Dermis blood vessel endothelial cell (primary cell): ENCODE data around the gene C1orf226. TPM values are rescaled to one million over a fixed set of nuclear protein-coding genes. Genes with fewer than 3 reads are reported as not detected.

Experiments
- DNase-seq: peaks from one replicate; pipeline ENCODE4 v3.0.0; 2010
- total RNA-seq: library from RNA; depleted of rRNA; stranded (reverse); fragments of >200 nt; gene quantifications from 2 replicates; pipeline ENCODE4 v1.2.3, GENCODE V29; 2014

C1orf226 gene
- total RNA-seq, 1 donor from 2014 or later, result 0.34 TPM

DNA sequence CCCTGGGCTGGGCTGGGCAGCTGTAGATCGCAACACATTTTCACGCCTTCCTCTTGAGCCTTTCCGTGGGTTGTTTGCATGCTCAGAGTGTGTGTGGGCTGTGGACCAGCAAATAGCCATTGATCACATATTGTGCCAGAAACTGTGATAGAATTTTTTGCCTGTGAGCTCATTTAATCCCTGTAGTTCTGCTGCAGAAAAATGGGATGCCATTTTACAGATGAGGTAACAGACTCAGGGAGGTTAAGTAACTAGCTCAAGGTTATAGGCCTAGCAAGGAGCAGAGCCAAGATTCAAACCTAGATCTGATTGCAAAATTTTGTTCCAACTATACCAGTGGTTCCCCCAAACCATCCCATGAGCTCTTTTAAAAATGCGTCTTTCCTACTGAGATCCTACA, 15.4 kb upstream of the C1orf226 start:
- no peak for DNase-seq

DNA sequence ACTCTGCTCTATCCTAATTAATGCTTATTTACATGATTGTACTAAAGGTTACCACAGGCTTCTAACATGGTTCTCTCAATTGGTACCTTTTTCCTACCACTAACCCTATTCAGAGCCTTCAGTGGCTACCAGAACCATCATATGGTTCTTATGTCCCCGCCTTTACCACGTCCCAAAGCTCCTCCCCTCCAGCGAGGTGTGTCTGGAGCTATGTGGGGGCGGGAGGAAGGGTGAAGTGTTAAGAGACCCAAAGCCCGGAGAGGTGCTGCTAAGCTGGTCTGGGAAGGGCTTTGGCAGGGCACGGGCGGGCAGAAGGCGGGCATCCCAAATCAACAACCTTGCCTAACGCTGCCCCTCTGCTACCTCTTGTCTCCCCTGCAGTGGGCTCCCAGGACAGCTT, 14.9 kb upstream of the C1orf226 start:
- DNase-seq, result no peak

GRCh38 chr1:162367073-162367472, 14.5 kb upstream of the C1orf226 start:
- peak; percentile 30 for DNase-seq

- DNase-seq, result no peak
Measured at GRCh38 chr1:162367772-162368171, 13.8 kb upstream of the C1orf226 start.

GRCh38 chr1:162368451-162368850, 13.1 kb upstream of the C1orf226 start:
- no peak for DNase-seq

GRCh38 chr1:162369571-162369970, 12.0 kb upstream of the C1orf226 start:
- DNase-seq, result no peak

DNA sequence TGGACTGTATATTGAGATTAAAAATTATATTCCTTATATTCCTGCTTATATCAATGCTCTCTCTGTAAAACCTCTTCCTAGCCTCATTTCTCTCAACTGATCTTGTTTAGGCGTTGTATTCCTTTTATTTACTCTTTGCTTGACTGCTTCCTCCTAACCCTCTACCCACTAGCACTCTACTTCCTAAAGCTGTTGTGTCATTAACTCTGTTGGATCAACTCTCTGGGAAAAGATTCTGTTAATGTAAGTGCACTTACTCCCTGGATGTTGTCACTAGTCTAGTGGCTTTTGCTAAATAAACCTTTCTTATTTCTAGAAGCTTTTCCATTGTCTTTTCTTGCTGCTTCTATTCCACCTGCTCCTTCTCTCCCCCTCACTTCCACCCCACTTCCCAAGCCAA, 11.4 kb upstream of the C1orf226 start:
- DNase-seq, result no peak

DNA sequence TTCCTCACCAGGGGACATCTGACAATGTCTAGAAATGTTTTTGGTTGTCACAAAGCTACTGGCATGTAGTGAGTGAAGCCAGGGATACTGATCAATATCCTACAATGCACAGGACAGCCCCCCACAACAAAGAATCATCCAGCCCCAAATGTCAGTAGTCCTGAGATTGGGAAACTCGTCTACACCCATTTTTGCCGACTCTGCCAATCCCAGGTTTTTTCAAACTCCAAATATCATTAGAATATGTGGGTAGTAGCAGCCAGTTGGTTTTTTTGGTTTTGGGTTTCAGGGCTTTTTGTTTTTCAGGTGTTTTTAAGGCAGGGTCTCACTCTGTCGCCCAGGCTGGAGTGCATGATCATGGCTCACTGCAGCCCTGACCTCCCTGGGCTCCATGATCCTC, 10.8 kb upstream of the C1orf226 start:
- DNase-seq, result no peak

- no peak for DNase-seq
Measured at GRCh38 chr1:162371611-162372010, 9.9 kb upstream of the C1orf226 start.

DNA sequence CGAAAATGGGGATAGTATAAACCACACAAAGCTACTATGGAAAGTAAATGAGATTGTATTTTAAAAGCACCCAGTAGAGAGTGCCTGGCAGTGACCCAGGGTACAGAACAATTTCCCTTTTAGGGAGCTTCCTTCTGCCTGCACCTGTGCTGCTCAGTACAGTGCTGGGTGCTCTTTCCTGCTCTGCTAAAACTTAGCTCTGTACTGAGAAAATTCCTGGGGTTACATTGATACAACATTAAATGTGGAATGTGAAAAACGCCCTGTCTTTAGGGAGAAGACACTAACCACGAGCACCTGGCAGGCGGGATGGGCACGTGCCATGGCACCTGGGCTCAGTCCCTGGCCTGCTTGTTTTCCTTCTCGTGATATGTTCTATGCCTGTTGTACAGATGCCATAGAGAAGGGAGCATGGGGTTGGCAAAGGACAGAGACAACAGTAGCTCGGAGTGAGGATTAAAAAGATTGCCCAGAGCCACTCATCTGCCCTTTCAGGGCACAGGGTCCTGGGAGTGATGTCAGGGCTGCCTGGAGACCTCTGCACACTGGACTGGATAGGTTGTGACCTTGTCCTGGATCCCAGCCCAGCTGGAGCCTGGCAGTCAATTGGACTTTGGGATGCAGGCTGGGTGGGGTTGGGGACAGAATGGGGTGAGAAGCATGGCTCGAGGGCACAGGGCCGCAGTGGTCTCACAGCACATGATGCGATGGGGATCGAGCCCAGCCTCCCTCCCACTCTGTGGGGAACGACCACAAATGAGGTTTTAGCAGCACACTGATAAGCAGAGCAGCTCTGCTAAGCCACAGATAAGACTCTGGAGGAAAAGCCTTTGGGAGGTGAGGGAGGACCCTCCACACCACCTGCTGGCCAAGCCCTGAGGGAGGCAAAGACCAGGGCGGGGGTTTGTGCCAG, 9.1 kb upstream of the C1orf226 start:
- no peak for DNase-seq

DNA sequence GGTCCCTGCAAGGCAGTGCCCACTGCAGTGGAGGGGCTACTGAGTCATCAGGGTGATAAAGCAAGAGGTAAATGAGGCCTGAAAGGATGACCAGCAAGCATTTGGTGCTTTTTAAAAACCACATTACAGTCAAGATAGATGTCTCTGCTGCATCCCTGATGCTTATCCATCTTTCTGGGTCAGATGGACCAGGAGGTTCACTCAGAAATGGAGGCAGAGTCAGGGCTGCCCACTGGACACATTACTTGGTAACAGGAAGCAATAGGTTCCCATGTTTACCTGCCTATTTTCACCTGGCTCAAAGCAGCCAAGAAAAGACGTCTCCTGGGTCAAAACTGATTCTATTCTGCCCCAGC, 8.5 kb upstream of the C1orf226 start:
- no peak for DNase-seq

DNA sequence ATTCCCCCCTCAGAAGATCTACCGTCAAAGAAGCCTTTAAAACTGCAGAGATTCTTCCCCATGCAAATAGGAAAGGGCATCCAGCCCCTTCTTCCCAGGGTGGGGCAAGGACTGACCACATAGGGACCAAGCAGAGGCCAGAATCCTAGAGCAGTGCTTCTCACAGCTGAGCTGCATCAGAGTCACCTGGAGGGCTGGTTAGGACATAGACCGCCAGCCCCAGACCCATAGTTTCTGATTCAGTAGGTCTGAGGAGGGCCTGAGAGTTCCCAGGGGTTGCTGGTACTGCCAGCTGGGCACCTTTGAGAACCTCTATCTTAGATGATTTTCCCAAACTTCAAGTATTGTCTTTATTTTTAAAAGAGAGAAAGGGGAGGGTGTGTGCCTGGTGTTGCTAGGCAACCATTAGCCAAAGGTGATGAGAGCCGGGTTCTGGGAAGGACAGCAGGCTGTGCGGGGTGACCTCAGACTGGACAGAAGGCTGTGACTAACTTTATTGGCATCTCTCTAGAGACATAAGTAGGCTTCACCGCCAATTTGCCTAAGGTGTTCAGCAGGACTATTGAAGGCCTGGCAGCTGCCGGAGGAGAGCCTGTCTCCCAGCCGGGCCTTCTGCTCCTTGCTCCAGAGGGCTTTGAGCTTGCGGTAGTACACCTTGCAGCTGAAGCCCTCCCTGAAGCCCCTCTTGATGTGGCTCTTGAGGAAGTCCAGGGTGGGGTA, 7.8 kb upstream of the C1orf226 start:
- peak; percentile 36 for DNase-seq

DNA sequence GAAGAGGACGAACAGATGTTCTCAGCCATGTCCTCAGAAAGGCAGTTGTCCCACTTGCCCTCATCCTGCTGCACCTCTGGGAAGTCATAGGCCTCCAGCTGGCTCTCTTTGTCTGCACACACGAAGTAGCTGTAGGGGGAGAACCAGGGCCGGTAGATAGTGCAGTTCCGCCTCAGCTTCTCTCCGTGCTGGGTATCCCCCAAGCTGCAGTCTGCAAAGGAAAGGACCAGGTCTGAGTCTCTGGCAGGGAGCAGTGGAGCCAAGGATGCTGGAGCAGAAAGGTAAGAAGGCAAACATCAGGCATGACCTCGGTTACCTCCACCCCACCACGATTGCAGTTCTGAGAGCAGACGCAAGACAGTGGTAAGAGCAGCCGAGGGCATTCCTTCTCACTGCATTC, 7.1 kb upstream of the C1orf226 start:
- DNase-seq, result no peak

GRCh38 chr1:162375463-162375862, 6.1 kb upstream of the C1orf226 start:
- DNase-seq, result no peak

DNA sequence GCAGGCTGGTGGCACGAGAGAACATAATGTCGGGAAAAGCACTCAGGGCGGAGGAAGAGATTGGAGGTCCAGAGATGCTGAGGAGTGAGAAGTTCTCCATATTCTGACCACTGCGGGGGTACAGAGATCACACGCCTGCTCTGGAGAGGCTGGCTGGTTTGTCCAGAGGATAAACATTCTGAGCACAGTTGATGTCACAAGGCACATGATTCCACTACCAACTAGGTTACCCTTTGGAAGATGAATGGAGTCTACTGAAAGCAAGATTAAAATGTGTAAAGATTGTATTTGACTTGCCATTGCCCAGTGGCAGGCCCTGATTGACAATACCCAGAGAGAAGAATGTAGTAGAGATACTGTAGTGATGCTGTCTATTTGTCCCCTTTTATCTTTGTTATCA, 4.8 kb upstream of the C1orf226 start, which contains the start of gene SPATA46:
Gene SPATA46, minus strand, starts transcription at position 164 of the 400 bp plus-strand sequence. Its CDS starts 64 bp downstream, at position 100.
- DNase-seq, result no peak

GRCh38 chr1:162380061-162380846, 1.3 kb upstream of the C1orf226 start:
- no peak for DNase-seq

DNA sequence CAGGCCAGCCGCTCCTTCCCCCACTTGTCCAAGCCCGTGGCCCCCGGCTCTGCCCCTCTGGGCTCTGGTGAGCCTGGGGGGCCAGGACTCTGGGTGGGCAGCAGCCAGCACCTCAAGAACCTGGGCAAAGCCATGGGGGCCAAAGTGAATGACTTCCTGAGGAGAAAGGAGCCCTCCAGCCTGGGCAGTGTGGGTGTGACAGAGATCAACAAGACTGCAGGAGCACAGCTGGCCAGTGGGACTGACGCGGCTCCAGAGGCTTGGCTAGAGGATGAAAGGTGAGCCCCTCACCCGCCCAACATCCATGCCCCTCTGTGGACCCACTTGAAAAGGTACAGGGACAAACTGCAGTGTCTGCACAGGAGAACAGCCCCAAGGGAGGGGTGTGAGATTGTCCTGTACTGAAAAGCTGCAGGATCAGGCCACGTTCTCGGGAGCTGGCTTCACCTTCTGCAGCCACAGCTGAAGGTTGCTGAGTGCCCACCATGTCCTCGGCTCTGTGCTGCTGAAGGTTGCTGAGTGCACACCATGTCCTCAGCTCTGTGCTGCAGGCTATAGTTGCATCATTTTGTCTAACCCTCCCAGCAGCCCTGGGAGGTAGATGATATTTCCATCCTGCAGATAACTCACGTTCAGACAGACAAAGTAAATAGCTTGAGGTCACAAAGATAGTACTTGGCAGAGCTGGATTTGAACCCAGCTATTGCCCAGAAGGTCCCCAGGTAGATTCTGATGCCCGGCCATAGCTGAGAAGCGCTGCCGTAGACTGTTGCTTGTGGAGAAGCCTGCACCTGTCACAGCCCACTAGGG, 618 bp downstream of the C1orf226 start:
- no peak for DNase-seq

- DNase-seq, result no peak
Measured at GRCh38 chr1:162383091-162383490, 1.6 kb downstream of the C1orf226 start.

DNA sequence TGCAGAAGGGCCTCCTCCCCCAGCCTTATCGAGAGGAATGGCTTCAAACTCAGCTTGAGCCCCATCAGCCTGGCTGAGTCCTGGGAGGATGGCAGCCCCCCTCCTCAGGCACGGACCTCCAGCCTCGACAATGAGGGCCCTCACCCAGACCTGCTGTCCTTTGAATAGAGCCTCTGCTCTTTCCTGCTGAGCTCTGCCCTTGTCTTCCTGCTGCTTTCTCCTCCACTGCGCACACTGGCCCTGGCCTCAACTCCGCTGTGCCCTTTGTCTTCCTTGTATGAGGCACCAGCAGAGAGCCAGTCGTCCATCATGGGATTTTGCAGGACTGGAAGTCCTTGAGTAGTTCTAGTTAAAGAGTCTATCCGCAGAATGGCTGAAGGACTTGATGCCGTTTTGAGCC, 2.0 kb downstream of the C1orf226 start:
- no peak for DNase-seq

DNA sequence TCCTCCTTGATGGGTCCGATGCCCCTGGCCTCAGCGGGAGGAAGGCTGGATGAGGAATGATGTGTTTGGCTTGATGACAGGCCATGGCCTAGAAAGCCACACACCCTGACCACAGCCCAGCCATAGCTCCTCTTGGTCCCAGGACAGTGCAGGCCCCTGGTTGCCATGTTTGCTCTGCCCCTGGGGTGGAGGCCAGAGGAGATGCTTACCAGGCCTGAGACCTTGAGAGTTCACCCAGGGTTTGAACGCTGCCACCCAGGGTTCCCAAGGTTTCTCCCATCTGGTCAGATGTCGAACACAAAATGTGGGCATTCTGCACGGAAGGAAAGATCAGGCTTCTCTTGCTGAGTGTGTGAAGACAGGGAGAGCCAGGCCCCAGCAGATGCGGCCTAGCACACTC, 2.6 kb downstream of the C1orf226 start:
- DNase-seq, result no peak

DNA sequence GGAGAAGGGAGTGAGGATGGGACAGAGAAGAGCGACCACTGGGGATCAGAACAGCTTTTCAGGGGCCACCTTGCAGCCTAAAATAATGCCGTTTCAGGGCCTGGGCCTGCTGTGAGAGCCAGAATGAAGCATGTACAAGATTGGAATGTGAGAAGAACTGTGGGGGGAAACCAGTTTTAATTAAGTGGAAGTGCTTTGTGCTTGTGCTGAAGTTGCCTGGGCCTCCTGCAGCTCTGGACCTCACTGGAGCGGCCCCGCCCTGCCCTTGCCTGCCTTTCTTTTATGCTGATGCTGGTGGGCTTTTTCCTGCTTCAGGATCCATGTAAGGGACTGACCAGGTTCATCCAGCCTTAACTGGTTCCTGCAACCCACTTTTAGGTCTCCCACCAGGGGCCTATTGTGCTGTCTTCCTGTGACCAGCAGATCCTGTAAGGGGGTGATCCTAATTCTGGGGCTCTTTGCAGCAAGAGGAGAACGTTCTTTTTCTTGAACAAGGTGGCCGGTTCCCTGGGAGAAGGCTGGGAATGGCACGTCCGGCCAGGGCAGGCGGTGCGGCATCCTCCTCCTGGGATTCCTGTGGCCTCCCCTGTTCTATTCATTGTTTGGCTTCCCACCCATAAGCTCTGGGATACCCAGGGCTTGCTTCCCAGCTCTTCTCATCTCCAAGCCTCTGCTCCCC, 3.2 kb downstream of the C1orf226 start:
- DNase-seq, result no peak

GRCh38 chr1:162385280-162385623, 3.7 kb downstream of the C1orf226 start:
- DNase-seq, result no peak
